LNCAP (cell line): ENCODE results near the gene DAAM2.

Source experiments
- TF ChIP-seq, protein P1 (sequence below): fragments of 450-650 bp; IDR thresholded peaks from 2 replicates; pipeline ENCODE4 v1.5.1; 2017; ENCODE audit warnings: mild to moderate bottlenecking

Gene DAAM2

DNA sequence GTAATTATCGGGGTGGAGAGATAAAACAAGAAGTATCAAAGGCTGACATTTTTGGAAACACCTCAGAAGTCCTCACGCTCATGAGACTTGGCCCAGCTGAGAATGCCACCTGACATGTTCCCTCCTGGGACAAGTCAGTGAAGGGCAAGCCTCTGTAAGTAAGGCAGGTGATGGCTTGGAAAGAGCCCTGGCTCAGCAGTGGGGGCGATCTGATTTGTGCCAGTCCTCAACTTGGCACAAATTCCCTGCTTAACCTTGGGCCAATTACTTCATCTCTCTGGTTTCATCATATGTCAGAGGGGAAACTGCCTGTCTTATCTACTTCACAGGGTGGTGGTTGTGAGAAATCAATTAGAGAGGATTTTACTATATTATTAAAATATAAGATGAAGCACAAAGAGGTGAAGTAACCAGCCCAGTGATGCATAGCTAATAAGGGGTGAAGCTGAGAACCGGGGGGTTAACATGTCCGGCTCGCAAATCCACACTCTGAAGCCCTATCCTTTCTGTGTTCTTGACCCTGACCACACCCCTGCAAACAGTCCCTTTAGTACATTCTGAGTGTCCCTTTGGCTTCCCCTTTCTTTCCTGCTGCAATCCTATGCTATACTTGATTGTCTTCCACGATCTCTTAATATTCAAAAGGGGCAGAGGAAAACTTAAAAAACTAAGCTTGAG is 150.9 kb downstream of the DAAM2 start:
- TF ChIP-seq, protein P1, sequence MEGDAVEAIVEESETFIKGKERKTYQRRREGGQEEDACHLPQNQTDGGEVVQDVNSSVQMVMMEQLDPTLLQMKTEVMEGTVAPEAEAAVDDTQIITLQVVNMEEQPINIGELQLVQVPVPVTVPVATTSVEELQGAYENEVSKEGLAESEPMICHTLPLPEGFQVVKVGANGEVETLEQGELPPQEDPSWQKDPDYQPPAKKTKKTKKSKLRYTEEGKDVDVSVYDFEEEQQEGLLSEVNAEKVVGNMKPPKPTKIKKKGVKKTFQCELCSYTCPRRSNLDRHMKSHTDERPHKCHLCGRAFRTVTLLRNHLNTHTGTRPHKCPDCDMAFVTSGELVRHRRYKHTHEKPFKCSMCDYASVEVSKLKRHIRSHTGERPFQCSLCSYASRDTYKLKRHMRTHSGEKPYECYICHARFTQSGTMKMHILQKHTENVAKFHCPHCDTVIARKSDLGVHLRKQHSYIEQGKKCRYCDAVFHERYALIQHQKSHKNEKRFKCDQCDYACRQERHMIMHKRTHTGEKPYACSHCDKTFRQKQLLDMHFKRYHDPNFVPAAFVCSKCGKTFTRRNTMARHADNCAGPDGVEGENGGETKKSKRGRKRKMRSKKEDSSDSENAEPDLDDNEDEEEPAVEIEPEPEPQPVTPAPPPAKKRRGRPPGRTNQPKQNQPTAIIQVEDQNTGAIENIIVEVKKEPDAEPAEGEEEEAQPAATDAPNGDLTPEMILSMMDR = no peak

DNA sequence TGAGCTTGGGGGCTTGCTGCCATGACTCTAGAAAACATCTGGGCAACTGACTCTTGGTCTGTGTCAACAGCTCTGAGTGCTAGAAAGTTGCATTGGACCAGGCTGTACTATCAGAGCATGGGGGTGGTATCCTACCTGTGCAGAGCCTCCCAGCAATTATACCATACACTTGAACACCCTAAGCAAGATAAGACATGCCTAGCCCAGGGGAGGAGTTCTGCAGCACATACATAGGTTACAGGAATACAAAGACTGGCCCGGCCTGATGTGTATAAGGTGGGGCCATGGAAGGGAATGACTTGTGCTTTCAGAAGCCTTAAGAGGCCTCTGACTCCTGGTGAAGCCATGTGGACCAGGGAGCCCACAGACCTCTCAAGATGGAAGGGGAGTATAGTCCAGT is 153.4 kb downstream of the DAAM2 start:
- TF ChIP-seq, protein P1 = no peak

DNA sequence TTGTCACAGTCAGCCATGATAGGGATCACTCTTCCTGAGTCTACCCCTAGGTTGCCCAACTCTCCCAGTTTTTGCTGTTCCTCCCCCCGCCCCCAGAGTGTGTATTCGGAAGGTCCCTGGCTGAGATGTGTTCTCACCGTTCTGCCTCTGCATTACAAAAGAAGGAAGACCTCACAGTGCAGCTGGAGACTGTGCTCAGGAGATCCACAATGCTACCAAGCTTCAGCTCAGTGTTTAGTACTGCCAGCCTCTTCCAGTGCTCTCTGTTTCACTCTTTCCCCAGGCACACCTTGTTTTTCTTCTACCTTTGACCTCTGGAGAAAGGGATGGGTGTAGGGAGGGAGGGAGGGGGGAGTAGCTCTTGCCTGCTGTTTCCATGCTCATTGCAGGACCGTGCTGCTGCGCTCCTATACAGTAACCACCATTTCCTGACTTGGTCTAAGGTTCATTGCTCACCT is 155.5 kb downstream of the DAAM2 start:
- TF ChIP-seq, protein P1 = no peak

DNA sequence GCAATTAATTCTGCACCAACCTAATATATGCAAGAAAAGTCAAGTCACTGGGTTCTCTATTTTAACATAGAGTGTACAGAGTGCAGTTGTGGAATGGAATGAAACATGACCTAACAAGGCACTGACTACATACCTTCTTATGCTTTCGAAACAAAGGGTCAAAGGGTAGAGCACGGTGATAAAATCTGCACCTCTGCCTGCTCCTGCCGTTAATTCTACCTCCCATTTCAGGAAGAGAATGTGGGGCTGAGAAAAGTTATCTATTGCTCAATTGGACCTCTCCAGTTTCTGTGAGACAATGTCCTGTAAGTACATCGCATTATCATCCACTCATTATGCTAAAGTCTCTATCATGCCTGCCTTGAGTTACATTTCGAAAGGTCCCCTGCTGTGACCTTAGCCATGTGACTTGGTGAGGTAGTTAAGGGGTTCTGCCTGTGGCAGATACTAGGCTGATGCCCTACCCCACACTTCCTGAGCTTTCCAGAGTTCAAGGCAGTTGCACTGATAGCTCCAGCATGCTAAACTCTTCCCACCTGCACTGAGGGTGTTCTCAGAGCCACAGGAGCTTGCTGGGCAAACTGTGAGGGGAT is 156.1 kb downstream of the DAAM2 start:
- TF ChIP-seq, protein P1 = no peak

DNA sequence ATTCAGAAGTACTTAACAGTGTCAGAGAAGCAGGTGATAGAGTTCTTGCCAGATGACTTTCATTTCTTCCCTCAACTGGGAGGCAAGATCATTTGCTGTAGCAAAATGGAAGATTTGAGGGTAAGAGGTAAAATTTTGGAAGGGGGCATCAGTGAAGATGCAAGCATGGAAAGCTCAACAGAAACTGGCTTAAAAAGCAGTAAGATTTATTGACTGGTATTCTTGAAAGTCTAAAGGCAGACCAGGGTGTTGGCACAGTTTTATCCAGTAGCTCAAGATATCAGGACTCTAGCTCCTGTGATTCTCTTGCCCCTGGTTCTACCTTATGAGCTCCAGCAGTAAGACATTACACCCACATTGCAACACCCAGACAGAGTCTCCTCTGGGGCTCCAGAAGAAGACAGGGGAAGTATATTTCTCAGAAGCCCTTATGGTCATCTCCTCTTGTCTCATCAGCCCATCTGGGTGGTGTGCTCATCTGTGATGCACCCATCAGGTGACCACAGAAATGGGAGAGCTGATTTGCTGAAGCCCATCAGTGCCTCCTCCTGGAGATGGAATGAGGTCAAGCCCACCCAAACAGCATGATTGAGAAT is 158.0 kb downstream of the DAAM2 start:
- TF ChIP-seq, protein P1 = no peak

DNA sequence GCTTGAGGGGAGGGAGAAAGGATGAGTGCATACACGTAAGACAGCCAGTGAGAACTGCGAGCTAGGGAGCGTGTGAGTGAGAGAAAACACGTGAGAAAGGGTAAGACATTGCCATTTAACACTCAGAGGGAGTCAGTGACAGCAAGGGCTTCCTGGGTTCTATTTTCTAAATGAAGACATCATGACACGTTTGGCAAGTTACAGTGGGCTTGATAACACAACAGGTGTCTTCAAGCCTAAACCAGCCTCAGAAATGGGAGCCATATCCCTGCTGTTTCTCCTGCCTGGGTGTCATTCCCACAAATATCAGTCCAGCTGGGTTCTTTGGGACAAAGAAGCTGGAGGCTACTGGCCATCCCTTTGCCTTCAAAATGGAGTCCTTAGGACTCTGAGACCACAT is 159.0 kb downstream of the DAAM2 start:
- TF ChIP-seq, protein P1 = no peak

DNA sequence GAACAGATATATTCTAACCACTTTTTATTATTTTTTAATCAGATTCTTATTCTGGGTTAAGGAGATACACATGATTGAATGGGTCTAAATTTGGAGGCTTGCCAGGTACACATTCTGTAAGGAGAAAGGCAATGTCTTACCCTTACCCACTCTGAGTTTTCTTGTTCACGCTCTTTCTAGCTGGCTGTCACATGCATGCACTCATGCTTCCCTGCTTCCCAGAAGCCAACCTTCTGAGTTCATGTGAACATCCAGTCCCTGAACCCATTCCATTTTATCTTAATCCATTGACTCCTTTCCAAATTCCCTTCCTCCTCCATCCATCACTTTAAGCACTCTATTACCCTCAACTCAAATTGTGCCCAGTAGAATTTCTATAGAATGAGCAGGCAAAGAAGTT is 159.5 kb downstream of the DAAM2 start:
- TF ChIP-seq, protein P1 = no peak
